Activated CD4-positive, alpha-beta T cell treated with anti-CD3 and anti-CD28 coated beads, Interleukin-10, Interleukin-2, amounts not matched to agents 100 ng/mL and 50 ng/mL, durations not matched to agents 16 hours and 8 hours (primary cell): ENCODE data around the gene PLET1.

Experiments
- DNase-seq: peaks from one replicate; pipeline ENCODE4 v3.0.0-alpha.2; 2020

PLET1 gene

DNA sequence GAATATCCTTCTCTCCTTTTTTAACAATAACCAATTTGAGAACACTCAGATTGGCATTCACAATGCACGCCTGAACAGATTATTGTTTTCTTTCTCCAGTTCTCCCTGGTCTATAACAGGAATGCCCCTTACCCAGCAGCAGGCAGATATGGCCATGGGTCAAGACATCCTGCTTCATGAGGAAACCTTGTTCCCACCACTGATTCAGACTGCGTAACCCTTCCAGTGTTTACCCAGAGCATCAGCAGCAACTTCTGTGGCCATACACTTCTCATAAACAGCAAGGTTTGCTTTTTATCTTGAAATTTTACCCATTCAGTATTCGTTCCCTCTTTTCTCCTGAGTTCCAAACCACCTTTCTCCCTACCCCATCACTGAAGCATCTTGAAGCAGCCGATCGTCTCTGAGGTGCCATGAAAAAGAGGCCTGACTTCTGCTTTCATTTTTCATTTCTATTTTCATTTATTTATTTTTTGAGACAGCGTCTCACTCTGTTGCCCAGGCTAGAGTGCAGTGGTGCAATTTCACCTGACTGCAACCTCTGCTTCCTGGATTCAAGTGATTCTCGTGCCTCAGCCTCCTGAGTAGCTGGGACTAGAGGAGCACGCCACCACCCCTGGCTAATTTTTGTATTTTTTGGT is 24.8 kb downstream of the PLET1 start:
- no peak for DNase-seq

DNA sequence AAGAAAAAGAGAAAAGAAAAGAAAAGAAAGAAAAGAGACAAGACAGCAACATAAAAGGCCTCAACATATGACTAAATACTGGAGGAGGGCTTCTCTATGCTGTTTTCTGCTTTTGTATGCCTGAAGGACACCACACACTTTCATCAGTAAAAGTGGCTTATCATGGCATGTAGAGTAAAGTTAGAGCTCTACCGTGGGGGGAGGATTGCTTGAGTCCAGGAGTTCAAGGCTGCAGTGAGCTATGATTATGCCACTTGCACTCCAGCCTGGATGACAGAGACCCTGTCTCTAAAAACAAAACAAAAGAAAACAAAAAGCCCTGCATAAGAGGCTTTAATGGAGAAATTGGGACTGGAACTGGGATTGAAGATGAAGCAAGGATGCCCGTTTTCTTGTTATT is 28.7 kb downstream of the PLET1 start:
- DNase-seq: no peak

DNA sequence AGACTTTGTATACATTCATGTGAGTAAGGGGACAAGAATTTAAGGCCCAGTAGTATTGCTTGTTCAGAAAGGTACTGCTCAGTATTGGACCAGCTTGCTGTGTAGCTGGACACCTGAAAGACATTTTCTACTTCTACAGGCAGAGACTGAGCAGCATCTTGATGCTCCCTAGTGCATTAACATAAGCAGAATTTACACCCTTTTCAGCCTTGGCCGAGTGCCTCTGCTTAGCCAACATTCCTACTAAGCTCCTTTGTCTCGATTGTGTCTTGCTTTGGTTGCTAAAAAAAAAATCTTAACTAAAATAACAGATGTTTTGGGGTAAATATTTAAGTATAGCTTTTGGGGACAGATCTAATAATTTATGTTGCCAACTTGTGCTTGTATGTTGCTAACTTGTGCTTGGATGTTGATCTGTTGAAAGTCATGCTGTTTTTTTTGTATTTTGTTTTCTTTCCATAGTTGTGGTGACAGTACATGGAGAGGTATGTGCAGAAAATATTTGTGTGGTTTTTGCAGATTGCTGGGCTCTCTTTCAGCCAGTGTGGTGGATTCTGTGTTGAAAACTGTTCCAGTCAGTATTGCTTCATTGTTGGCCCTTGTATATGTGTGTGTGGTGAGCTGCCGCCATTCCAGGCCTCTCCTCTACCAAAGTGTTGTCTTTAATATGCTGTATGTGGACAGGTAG is 30.8 kb downstream of the PLET1 start:
- DNase-seq: no peak

DNA sequence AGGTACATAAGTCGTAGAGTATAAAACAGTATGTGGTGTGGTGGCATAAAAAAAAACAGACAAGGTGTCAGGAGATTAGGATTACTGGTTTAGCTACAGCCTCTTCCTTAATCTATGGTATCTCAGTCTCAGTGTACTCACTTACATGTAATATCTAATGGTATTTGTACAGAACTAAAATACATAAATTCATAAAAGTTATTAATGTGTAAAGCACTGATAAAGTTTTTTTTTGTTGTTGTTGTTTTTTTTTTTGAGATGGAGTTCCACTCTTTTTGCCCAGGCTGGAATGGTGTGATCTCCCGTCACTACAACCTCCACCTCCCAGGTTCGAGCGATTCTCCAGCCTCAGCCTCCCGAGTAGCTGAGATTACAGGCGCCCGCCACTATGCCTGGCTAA is 31.5 kb downstream of the PLET1 start:
- DNase-seq: no peak

- no peak for DNase-seq
Observed at GRCh38 chr11:112228706-112229105, 32.0 kb downstream of the PLET1 start.

GRCh38 chr11:112227471-112227870 is 33.2 kb downstream of the PLET1 start:
- peak; percentile 26 for DNase-seq

DNA sequence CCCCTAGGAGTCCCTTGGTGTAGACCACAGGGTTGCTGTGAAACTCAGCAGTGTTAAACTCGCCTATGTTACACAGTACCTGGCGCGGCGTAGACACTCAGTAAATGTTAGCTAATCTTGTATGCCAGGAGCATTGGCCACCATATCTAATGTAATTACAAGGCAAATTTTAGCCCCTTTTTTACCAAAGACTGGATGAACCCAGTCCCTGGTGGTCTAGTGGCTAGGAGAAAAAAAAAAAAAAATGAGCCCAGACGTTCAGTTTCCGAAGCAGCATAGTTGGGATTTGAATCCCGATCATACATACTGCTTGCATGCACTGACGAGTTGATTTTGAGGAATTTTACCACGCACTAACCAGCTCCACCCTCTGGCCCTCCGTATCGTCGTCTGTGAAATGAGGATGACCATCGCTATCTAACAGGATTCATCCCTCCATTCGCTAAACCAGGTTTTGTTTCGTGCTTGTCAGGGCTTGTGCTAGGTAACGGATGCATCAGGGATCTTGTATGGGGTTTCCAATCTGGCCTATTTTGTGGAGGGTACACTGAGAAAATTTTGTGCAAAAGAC is 33.7 kb downstream of the PLET1 start:
- DNase-seq: no peak

- peak; percentile 90 for DNase-seq
Observed at GRCh38 chr11:112226062-112226830, 34.4 kb downstream of the PLET1 start, which contains the start of gene PTS. Gene PTS, plus strand, starts transcription at chr11:112226428. Its CDS starts 16 bp downstream, at chr11:112226444.

- no peak for DNase-seq
Observed at GRCh38 chr11:112225753-112226061, 35.0 kb downstream of the PLET1 start.

GRCh38 chr11:112223754-112224532 is 36.7 kb downstream of the PLET1 start:
- DNase-seq: no peak

DNA sequence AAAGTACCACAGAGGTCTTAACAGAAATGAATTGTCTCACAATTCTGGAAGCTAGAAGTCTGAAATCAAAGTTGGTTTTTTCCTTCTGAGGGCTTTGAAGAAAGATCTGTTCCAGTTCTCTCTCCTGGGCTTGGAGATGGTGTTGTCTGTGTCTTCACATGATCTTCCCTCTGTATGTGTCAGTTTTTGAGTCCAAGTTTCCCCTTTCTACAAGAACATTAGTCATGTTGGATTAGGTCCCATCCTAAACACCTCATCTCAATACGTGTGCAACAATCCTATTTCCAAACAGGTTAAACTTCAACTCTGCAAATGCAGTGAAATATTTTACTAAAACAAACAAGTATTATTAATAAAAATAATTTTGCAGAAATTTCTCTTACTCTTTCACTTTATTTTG is 37.5 kb downstream of the PLET1 start:
- DNase-seq: no peak

DNA sequence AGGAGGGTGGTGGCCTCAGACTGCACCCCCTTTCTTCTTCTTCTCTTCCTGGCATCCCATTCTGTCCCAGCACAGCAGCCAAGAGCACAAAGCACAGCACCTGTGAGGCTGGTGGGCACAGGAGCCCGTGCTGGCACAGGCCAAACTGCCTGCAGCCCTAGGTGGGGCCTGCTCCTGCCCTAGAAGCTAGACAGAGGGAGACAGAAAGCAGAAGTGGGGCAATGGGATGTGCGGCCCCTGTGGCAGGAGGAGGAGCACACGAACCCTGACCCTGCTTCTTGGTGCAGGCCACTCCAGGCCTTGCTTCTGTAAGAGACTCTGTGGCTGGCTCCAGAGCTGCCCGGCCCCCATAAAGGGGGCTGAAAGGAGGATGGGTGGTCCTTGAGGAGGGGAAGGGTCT is 38.4 kb downstream of the PLET1 start:
- DNase-seq: no peak

DNA sequence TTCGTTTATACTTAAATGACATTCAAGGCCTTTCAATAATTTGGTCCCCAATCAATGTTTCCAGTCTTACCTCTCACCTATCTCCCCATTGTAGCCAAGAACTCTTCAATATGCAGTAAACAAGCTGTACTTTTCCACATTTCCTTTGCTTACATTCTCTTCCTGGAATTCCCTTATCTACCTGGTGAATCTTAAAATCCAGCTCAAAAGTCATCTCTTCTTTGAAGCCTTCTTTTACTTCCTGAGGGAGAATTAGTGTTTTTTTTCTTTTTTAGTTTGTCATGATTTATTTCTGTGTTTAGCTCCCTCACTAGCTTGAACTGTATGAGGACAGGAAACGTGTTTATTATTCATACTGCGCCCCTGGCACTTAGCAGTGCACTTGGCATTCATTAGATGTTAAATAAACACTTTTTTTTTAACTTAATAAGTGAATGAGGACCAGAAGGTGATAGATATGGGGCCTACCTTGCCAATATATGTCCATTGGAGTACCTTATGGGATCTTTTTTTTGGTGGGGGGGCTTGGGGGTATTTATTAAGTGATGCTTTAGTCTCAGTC is 39.3 kb downstream of the PLET1 start:
- no peak for DNase-seq

- peak; percentile 77 for DNase-seq
Observed at GRCh38 chr11:112219476-112220232, 41.0 kb downstream of the PLET1 start.

DNA sequence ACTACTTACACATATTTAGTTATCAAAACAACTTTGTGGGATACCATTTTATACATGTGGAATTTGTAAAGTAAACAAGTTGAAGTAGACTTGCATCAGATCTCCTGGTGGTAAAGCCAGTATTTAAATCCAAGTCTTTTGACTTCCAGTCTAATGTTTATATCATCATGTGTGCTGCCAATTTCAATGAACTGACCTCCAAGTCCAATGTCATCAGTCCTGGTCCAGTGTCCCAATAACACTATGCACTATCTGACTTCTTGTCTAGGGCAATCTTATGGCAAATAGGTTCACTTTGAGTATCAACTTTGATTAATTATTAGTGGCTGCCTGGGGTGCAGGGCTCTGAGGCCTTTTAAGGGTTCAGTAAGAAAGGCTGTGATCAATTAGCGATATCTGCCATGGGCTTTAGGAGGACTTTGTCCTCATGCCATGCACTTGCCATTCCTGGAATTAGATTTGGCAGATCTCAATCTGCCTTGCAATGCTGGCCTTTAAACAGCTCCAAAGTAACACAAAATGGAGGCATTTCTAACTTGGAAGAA is 44.0 kb downstream of the PLET1 start:
- no peak for DNase-seq

DNA sequence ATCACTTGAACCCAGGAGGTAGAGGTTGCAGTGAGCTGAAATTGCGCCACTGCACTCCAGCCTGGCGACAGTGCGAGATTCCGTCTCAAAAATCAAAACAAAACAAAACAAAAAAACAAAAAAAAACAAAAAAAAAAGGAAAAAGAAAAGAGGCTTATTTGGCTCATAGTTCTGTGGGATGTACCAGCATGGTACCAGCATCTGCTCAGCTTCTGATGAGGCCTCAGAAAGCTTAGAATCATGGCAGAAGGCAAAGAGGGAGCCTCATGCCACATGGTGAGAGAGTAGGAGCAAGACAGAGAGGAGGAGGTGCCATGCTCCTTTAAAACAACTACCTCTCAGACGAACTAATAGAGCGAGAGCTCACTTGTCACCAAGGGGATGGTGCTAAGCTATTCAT is 45.0 kb downstream of the PLET1 start:
- no peak for DNase-seq

- DNase-seq: no peak
Observed at GRCh38 chr11:112213753-112214152, 46.9 kb downstream of the PLET1 start.

DNA sequence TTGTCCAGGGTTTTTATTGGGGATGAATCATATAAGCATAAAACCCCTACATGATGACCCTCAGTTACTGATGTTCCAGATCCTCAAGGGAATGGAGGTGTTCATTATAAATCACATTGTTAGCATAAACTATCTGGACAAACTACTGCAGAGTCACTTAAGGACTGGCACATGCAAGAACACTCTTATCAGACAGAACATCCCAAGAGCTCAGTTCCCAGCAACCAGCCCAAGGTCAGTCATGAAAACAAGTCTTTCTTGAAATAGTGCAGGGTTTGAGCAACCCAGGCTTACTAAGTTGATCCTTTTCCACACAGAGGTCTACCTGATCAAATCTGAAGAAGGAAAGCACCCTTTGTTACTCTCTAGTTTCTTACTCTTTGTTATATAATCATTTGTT is 48.0 kb downstream of the PLET1 start:
- no peak for DNase-seq

- no peak for DNase-seq
Observed at GRCh38 chr11:112212290-112212689, 48.4 kb downstream of the PLET1 start.

DNA sequence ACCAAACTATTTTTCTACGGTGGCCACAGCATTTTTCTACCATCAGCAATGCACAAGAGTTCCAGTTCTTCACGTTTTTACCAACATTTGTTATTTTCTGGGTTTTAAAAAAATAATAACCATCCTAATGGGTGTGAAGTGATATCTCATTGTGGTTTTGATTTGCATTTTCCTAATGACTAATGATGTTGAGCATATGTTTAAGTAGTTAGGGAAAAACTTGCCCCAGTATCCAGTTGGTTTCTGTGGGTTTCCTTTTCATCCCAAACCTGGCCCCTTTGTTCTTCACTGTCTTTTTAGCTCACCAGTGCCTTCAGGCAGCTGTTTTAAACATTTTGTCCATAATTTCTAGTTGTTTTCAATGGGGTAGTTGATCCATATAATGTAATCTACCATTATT is 49.1 kb downstream of the PLET1 start:
- DNase-seq: peak; percentile 47

DNA sequence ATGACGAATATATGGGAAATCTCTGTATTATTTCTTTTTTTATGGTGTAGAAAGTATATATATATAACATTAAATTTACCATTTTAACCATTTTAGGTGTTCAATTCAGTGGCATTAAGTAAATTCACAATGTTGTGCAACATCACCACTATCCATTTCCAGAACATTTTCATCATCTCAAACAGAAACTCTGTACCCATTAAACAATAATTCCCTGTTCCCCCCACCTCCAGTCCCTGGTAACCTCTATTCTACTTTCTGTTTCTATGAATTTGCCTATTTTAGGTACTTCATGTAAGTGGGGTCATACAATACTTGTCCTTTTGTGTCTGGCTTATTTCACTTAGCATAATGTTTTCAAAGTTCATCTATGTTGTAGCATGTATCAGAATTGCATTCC is 49.8 kb downstream of the PLET1 start:
- no peak for DNase-seq

GRCh38 chr11:112206071-112206470 is 54.6 kb downstream of the PLET1 start:
- DNase-seq: no peak
